OCI-LY7 (cell line): ENCODE data around the gene CFAP57. TPM values are rescaled to one million over a fixed set of nuclear protein-coding genes. Genes with fewer than 3 reads are reported as not detected.

Experiments
- BruUV-seq: library from RNA; stranded (reverse); fragments of 400-500 nt; replicated peaks from 2 replicates; lab custom pipeline; 2021; lab: Mats Ljungman, UMichigan
- CTCF ChIA-PET: fragments of 300-600 bp; sonication (Branson Sonifier 250); formaldehyde crosslinking; loops from one replicate; lab custom pipeline; 2022; ENCODE audit warnings: antibody characterized with exemption; ENCODE audit not compliant: unreplicated experiment; lab: Charles Lee
- POLR2A ChIA-PET: fragments of 300-600 bp; sonication (Branson Sonifier 250); formaldehyde crosslinking; loops from one replicate; lab custom pipeline; 2022; ENCODE audit warnings: antibody characterized with exemption; lab: Charles Lee
- DNase-seq: peaks from one replicate; pipeline ENCODE4 v3.0.0-alpha.2; 2015; ENCODE audit warnings: low spot score
- H2AFZ ChIP-seq: fragments of 200-600 bp; sonication (generic), shearing (Covaris generic); 2 replicates; pipeline ENCODE4 v1.6.1; 2014; ENCODE audit warnings: mild to moderate bottlenecking, antibody characterized with exemption, low read length, moderate library complexity
- H3K27ac ChIP-seq: fragments of 200-600 bp; sonication (generic); 2 replicates; pipeline ENCODE4 v1.5.1; 2014; ENCODE audit warnings: mixed run types, low read depth, mild to moderate bottlenecking, moderate library complexity, low read length, inconsistent platforms; ENCODE audit not compliant: poor library complexity, severe bottlenecking
- H3K36me3 ChIP-seq: fragments of 200-600 bp; sonication (generic); 2 replicates; pipeline ENCODE4 v1.6.1; 2014; ENCODE audit warnings: mild to moderate bottlenecking, antibody characterized with exemption, low read length, moderate library complexity, mixed read lengths; ENCODE audit not compliant: insufficient read depth
- H3K4me1 ChIP-seq: fragments of 200-600 bp; sonication (generic); 2 replicates; pipeline ENCODE4 v1.5.1; 2014; ENCODE audit warnings: mild to moderate bottlenecking, low read length; ENCODE audit not compliant: insufficient read depth, poor library complexity, severe bottlenecking
- H3K4me2 ChIP-seq: fragments of 200-600 bp; sonication (generic); 2 replicates; pipeline ENCODE4 v1.6.1; 2014; ENCODE audit warnings: mild to moderate bottlenecking, low read length
- H3K4me3 ChIP-seq: fragments of 200-600 bp; sonication (generic); 2 replicates; pipeline ENCODE4 v1.5.1; 2014; ENCODE audit warnings: mild to moderate bottlenecking, low read depth, low read length; ENCODE audit not compliant: poor library complexity, severe bottlenecking
- H3K79me2 ChIP-seq: fragments of 200-600 bp; sonication (generic); 2 replicates; pipeline ENCODE4 v1.6.1; 2016; ENCODE audit warnings: low read depth, mild to moderate bottlenecking, low read length, moderate library complexity, mixed read lengths; ENCODE audit not compliant: insufficient read depth
- H3K9me2 ChIP-seq: fragments of 200-600 bp; sonication (generic); 2 replicates; pipeline ENCODE4 v1.6.1; 2016; ENCODE audit warnings: mild to moderate bottlenecking, low read length, mixed read lengths; ENCODE audit not compliant: insufficient read depth
- H3K9me3 ChIP-seq: fragments of 200-600 bp; sonication (generic); 2 replicates; pipeline ENCODE4 v1.6.1; 2014; ENCODE audit warnings: mild to moderate bottlenecking, mixed run types, low read length, mixed read lengths
- H4K20me1 ChIP-seq: fragments of 200-600 bp; sonication (generic); 2 replicates; pipeline ENCODE4 v1.6.1; 2014; ENCODE audit warnings: mild to moderate bottlenecking, antibody characterized with exemption, low read length, moderate library complexity, mixed read lengths; ENCODE audit not compliant: insufficient read depth
- EZH2phosphoT487 ChIP-seq: fragments of 200-600 bp; sonication (generic); IDR thresholded peaks from 2 replicates; pipeline ENCODE4 v1.6.1; 2018; ENCODE audit warnings: low read depth, borderline replicate concordance, mild to moderate bottlenecking, mixed run types, antibody characterized with exemption, low read length, moderate library complexity, mixed read lengths
- intact Hi-C: fragments of 100-400 bp; cut with micrococcal nuclease; formaldehyde crosslinking; loops from one replicate; pipeline ENCODE4 v1.10.0; 2022; ENCODE audit not compliant: unreplicated experiment
- total RNA-seq, 2 experiments: library from RNA; depleted of rRNA in 1 of 2; stranded (reverse); fragments of >200 nt in 1 of 2; shearing (Covaris generic) in 1 of 2; gene quantifications; 2 replicates each; pipeline ENCODE4 v1.2.3, GENCODE V29; 2014 to 2022
- TF ChIP-seq, protein P1 (sequence below): fragments of 200-600 bp; sonication (generic); conservative IDR thresholded peaks from 2 replicates; pipeline ENCODE4 v1.5.1; 2014; ENCODE audit warnings: mild to moderate bottlenecking, antibody characterized with exemption, low read length, moderate library complexity, mixed read lengths

The CFAP57 gene
- total RNA-seq, 2 experiments from 2014 or later = 0.17 TPM; not detected in 1

DNA sequence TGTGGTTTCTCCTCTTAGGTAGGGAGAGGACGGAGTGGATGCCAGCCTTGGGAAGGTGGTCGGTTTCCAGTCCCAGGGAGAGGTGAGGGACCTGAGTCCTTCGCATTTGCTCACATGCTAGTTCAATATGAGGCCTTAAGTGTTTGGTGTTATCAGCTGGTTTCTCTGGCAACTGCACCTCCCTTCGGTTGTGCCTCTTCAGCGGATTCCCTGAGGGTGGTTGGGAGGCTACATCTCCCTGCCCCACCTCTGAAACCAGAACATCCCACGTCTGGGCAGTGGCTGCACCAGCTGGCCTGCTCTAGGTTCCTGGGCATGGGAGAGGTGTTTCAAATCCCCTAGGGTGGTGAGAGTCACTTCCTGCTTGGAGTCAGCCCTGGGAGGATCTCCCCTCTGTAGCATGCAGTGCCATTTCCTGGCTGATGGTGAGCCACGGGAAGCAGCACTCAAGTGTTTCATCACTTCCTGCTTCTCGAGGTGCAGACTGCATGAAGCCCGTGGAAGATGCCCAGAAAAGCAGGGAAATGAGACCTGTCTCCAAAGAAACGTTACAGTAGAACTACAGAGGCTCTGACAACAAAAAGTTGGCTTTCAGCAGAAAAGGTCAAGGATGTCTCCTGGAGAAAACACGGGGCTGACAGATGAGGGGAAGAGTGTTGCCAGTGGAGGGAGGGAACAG, 102.1 kb downstream of the CFAP57 start:
- POLR2A ChIA-PET = interaction anchor here (0.6 kb wide), 1 partner anchor 96 kb away, joined by 8 read pairs; no protein-coding TSS in a partner anchor
- DNase-seq = peak; percentile 71
- Histone ChIP-seq H3K79me2 (no peaks in the 10 kb centered on the region), H3K4me1 (peaks cover 10% of the 10 kb centered on the region), H3K4me3 (no peak overlapping the region), H3K36me3 (no peaks in the 10 kb centered on the region), H2AFZ (peak overlapping the region; percentile 88), H4K20me1 (no peaks in the 10 kb centered on the region), H3K9me2 (no peaks in the 10 kb centered on the region), H3K9me3 (no peaks in the 10 kb centered on the region), H3K4me2 (peak overlapping the region; percentile 19), H3K27ac (no peak overlapping the region)
- CTCF ChIA-PET = no interaction called here
- intact Hi-C loops = no loop called here
- no TSS peak for BruUV-seq
- TF ChIP-seq, protein P1, sequence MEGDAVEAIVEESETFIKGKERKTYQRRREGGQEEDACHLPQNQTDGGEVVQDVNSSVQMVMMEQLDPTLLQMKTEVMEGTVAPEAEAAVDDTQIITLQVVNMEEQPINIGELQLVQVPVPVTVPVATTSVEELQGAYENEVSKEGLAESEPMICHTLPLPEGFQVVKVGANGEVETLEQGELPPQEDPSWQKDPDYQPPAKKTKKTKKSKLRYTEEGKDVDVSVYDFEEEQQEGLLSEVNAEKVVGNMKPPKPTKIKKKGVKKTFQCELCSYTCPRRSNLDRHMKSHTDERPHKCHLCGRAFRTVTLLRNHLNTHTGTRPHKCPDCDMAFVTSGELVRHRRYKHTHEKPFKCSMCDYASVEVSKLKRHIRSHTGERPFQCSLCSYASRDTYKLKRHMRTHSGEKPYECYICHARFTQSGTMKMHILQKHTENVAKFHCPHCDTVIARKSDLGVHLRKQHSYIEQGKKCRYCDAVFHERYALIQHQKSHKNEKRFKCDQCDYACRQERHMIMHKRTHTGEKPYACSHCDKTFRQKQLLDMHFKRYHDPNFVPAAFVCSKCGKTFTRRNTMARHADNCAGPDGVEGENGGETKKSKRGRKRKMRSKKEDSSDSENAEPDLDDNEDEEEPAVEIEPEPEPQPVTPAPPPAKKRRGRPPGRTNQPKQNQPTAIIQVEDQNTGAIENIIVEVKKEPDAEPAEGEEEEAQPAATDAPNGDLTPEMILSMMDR = no peak
- TF ChIP-seq EZH2phosphoT487 = no peak

DNA sequence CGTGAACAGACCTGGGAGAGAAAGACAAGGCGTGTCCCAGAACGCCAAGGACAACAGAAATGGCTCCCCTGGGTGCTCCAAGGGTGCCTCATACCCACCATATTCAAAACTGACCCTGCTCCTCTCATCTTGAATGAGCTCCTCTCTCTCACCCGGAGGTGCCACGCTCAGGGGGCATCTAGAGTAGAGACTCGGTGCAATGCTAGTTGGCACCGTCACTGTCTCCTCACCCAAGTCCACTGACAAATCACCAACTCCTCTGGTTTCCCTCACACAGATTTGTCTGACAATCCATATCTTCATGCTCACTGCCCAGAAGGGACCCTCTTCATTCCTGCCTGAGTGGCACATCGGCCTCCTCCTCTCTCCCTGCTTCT, 102.7 kb downstream of the CFAP57 start:
- Histone ChIP-seq H3K4me3 (no peak overlapping the region), H3K79me2 (no peaks in the 10 kb centered on the region), H3K4me2 (no peak overlapping the region; the same call in 1 of the 2 replicates), H4K20me1 (no peaks in the 10 kb centered on the region), H3K9me3 (no peaks in the 10 kb centered on the region), H3K9me2 (no peaks in the 10 kb centered on the region), H3K36me3 (no peaks in the 10 kb centered on the region), H3K27ac (no peak overlapping the region), H3K4me1 (peaks cover 10% of the 10 kb centered on the region), H2AFZ (peak overlapping the region; percentile 88; the same call in 1 of the 2 replicates)
- POLR2A ChIA-PET = interaction anchor here (0.6 kb wide), 1 partner anchor 95 kb away, joined by 8 read pairs; no protein-coding TSS in a partner anchor
- no TSS peak for BruUV-seq
- DNase-seq = no peak
- CTCF ChIA-PET = no interaction called here
- TF ChIP-seq, protein P1 = no peak
- no peak for TF ChIP-seq EZH2phosphoT487
- intact Hi-C loops = no loop called here
